H9 (cell line): ENCODE data around the gene SCG2. TPM values are rescaled to one million over a fixed set of nuclear protein-coding genes. Genes with fewer than 3 reads are reported as not detected.

ENCODE experiments used
- DNase-seq: peaks from one replicate; pipeline ENCODE4 v3.0.0-alpha.2; 2017
- H2AFZ ChIP-seq: one replicate; pipeline ENCODE4 v1.6.1; 2013; ENCODE audit warnings: mild to moderate bottlenecking, low read length, control low read depth, moderate library complexity
- H2AK5ac ChIP-seq: 2 replicates; pipeline ENCODE4 v1.6.1; 2013; ENCODE audit warnings: low read length, control low read depth, mixed read lengths; ENCODE audit not compliant: insufficient read length
- H2BK120ac ChIP-seq: one replicate; pipeline ENCODE4 v1.6.1; 2013; ENCODE audit warnings: low read depth, mild to moderate bottlenecking, low read length, control low read depth, inconsistent platforms; ENCODE audit not compliant: poor library complexity, severe bottlenecking
- H2BK12ac ChIP-seq: 2 replicates; pipeline ENCODE4 v1.6.1; 2013; ENCODE audit warnings: low read length, control low read depth, mixed read lengths, low read depth; ENCODE audit not compliant: insufficient read length
- H2BK15ac ChIP-seq: 2 replicates; pipeline ENCODE4 v1.6.1; 2013; ENCODE audit warnings: low read depth, low read length, control low read depth
- H2BK20ac ChIP-seq: one replicate; pipeline ENCODE4 v1.6.1; 2013; ENCODE audit warnings: low read depth, mild to moderate bottlenecking, low read length, control low read depth, inconsistent platforms; ENCODE audit not compliant: poor library complexity, severe bottlenecking
- H2BK5ac ChIP-seq: 2 replicates; pipeline ENCODE4 v1.6.1; 2013; ENCODE audit warnings: low read length, control low read depth, mixed read lengths; ENCODE audit not compliant: insufficient read length
- H3K14ac ChIP-seq: 2 replicates; pipeline ENCODE4 v1.6.1; 2013; ENCODE audit warnings: low read length, control low read depth; ENCODE audit not compliant: insufficient read depth
- H3K18ac ChIP-seq: 2 replicates; pipeline ENCODE4 v1.6.1; 2013; ENCODE audit warnings: low read depth, mild to moderate bottlenecking, mixed read lengths, low read length, control low read depth; ENCODE audit not compliant: insufficient read length
- H3K23ac ChIP-seq: 2 replicates; pipeline ENCODE4 v1.6.1; 2013; ENCODE audit warnings: low read length, control low read depth, mixed read lengths, low read depth; ENCODE audit not compliant: insufficient read length
- H3K23me2 ChIP-seq: 2 replicates; pipeline ENCODE4 v1.6.1; 2013; ENCODE audit warnings: low read depth, mild to moderate bottlenecking, mixed read lengths, low read length, control low read depth; ENCODE audit not compliant: insufficient read length, poor library complexity, severe bottlenecking
- H3K27ac ChIP-seq: 2 replicates; pipeline ENCODE4 v1.5.1; 2013; ENCODE audit warnings: low read length, control low read depth, mixed read lengths, low read depth; ENCODE audit not compliant: insufficient read length
- H3K27me3 ChIP-seq: 2 replicates; pipeline ENCODE4 v1.6.1; 2013; ENCODE audit warnings: low read length, control low read depth, inconsistent platforms; ENCODE audit not compliant: insufficient read depth
- H3K4ac ChIP-seq: 2 replicates; pipeline ENCODE4 v1.6.1; 2013; ENCODE audit warnings: low read depth, mild to moderate bottlenecking, control low read depth, inconsistent platforms, low read length, moderate library complexity
- H3K4me1 ChIP-seq: 2 replicates; pipeline ENCODE4 v1.6.1; 2013; ENCODE audit warnings: low read length, control low read depth, inconsistent platforms; ENCODE audit not compliant: insufficient read depth
- H3K4me2 ChIP-seq: 2 replicates; pipeline ENCODE4 v1.6.1; 2013; ENCODE audit warnings: low read length, control low read depth, mixed read lengths; ENCODE audit not compliant: insufficient read length, insufficient read depth
- H3K56ac ChIP-seq: 2 replicates; pipeline ENCODE4 v1.6.1; 2013; ENCODE audit warnings: low read depth, mild to moderate bottlenecking, mixed read lengths, low read length, control low read depth; ENCODE audit not compliant: insufficient read length
- H3K79me1 ChIP-seq: 2 replicates; pipeline ENCODE4 v1.6.1; 2013; ENCODE audit warnings: low read depth, mild to moderate bottlenecking, moderate library complexity, low read length, control low read depth, inconsistent platforms; ENCODE audit not compliant: insufficient read depth, poor library complexity, severe bottlenecking
- H3K79me2 ChIP-seq: 2 replicates; pipeline ENCODE4 v1.6.1; 2013; ENCODE audit warnings: low read length, control low read depth, inconsistent platforms; ENCODE audit not compliant: insufficient read depth
- H3K9ac ChIP-seq: 2 replicates; pipeline ENCODE4 v1.6.1; 2013; ENCODE audit warnings: low read length, control low read depth, mixed read lengths; ENCODE audit not compliant: insufficient read length; ENCODE audit errors: extremely low read depth
- H3K9me3 ChIP-seq: one replicate; pipeline ENCODE4 v1.6.1; 2013; ENCODE audit warnings: low read depth, low read length, inconsistent platforms; ENCODE audit not compliant: control insufficient read depth
- H3T11ph ChIP-seq: one replicate; pipeline ENCODE4 v1.6.1; 2013; ENCODE audit warnings: mild to moderate bottlenecking, low read length, control low read depth, inconsistent platforms
- H4K20me1 ChIP-seq: one replicate; pipeline ENCODE4 v1.6.1; 2013; ENCODE audit not compliant: control insufficient read depth, insufficient read length, insufficient read depth
- H4K5ac ChIP-seq: 2 replicates; pipeline ENCODE4 v1.6.1; 2013; ENCODE audit warnings: low read depth, mild to moderate bottlenecking, mixed read lengths, low read length, control low read depth; ENCODE audit not compliant: insufficient read length
- H4K8ac ChIP-seq: replicated peaks from 2 replicates; pipeline ENCODE4 v1.6.1; 2013; ENCODE audit warnings: low read length, control low read depth, mixed read lengths, low read depth; ENCODE audit not compliant: insufficient read length
- H4K91ac ChIP-seq: 2 replicates; pipeline ENCODE4 v1.6.1; 2013; ENCODE audit warnings: low read depth, mild to moderate bottlenecking, moderate library complexity, mixed read lengths, low read length, control low read depth; ENCODE audit not compliant: insufficient read length
- H3K27ac Mint-ChIP-seq, 3 experiments: 2 replicates in 2 of 3; 3 replicates in 1 of 3; pipeline ENCODE4 v1.8.0; 2020 to 2021; ENCODE audit warnings: mixed read lengths in 3 of 3, mild to moderate bottlenecking in 1 of 3, moderate library complexity in 1 of 3
- H3K27me3 Mint-ChIP-seq: 2 replicates; pipeline ENCODE4 v1.8.0; 2021; ENCODE audit warnings: low read depth, mild to moderate bottlenecking, moderate library complexity, mixed read lengths
- H3K36me3 Mint-ChIP-seq, 3 experiments: 2 replicates in 2 of 3; 3 replicates in 1 of 3; pipeline ENCODE4 v1.8.0; 2020 to 2021; ENCODE audit warnings: low read depth in 3 of 3, mixed read lengths in 3 of 3; ENCODE audit not compliant: insufficient read depth in 1 of 3
- H3K4me1 Mint-ChIP-seq, 2 experiments: 2 replicates each; pipeline ENCODE4 v1.8.0; 2020; ENCODE audit warnings: mixed read lengths in 2 of 2
- H3K4me3 Mint-ChIP-seq, 2 experiments: 2 replicates in 1 of 2; 3 replicates in 1 of 2; pipeline ENCODE4 v1.8.0; 2020 to 2021; ENCODE audit warnings: mild to moderate bottlenecking in 2 of 2, mixed read lengths in 2 of 2, moderate library complexity in 1 of 2
- H3K9me3 Mint-ChIP-seq, 2 experiments: 2 replicates in 1 of 2; 3 replicates in 1 of 2; pipeline ENCODE4 v1.8.0; 2020; ENCODE audit warnings: mild to moderate bottlenecking in 2 of 2, mixed read lengths in 2 of 2, moderate library complexity in 1 of 2
- WGBS: extraction: QIAGEN DNeasy Blood & Tissue Kit; methylation state at CpG from one replicate; pipeline ENCODE4 v1.1.7; 2013; ENCODE audit warnings: missing lambda C conversion rate, low lambda C conversion rate, mixed read lengths; ENCODE audit not compliant: insufficient read length; ENCODE audit errors: extremely low coverage; 5-methylcytosine and 5-hydroxymethylcytosine counted together
- total RNA-seq: library from RNA; stranded (reverse); gene quantifications from 2 replicates; pipeline ENCODE4 v1.2.1, GENCODE V29; 2021
- TF ChIP-seq, protein P1 (sequence below): fragments of 200-600 bp; sonication (generic); conservative IDR thresholded peaks from 3 replicates; pipeline ENCODE4 v1.8.0; 2021; ENCODE audit warnings: antibody characterized with exemption, mild to moderate bottlenecking

The SCG2 gene
- total RNA-seq, 1 experiment from 2014 or later, result 4.4 TPM

DNA sequence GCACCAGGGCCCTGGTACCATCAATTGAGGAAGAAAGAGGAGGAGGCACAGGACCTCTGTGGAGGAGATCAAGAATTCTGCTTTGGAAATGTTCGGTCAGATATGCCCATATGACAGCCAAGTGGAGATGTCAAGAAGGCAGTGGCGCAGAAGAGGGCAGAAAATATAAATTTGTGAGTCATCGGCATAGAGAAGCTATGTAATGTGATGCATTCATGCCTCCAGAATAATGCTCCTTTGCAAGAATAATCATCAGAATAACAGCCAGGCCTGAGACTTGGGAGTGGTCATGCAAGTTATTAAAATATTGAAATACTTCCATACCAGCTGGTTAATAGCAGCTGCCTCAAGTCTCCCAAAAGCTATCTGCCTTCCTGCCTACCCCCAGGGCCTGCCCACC lies 32.1 kb upstream of the SCG2 start:
- Histone ChIP-seq H3K79me1 (peaks cover 4% of the 10 kb centered on the region), H3K18ac (no peak overlapping the region), H4K20me1 (no peaks in the 10 kb centered on the region), H3T11ph (no peak overlapping the region), H2BK120ac (no peak overlapping the region), H3K79me2 (no peaks in the 10 kb centered on the region), H2AK5ac (no peak overlapping the region), H3K23me2 (no peaks in the 10 kb centered on the region), H3K4me1 (no peaks in the 10 kb centered on the region), H2BK12ac (no peak overlapping the region), H2BK15ac (no peak overlapping the region), H3K27ac (no peak overlapping the region), H4K5ac (no peak overlapping the region), H2BK5ac (no peak overlapping the region), H3K27me3 (no peaks in the 10 kb centered on the region), H2AFZ (no peak overlapping the region), H4K91ac (no peak overlapping the region), H3K23ac (no peak overlapping the region), H2BK20ac (no peak overlapping the region), H3K56ac (no peak overlapping the region), H3K4me2 (no peak overlapping the region), H3K9ac (no peak overlapping the region), H3K9me3 (no peaks in the 10 kb centered on the region), H3K14ac (no peak overlapping the region), H3K4ac (no peak overlapping the region), H4K8ac (no peak overlapping the region)
- H3K9me3 Mint-ChIP-seq, result peaks cover 3 to 10% of the 10 kb centered on the region in 2 experiments; a peak in 4 of 5 replicates
- H3K27me3 Mint-ChIP-seq, result peaks cover 2% of the 10 kb centered on the region
- H3K4me3 Mint-ChIP-seq, result no peak overlapping the region
- no peak overlapping the region for H3K27ac Mint-ChIP-seq
- TF ChIP-seq, protein P1, sequence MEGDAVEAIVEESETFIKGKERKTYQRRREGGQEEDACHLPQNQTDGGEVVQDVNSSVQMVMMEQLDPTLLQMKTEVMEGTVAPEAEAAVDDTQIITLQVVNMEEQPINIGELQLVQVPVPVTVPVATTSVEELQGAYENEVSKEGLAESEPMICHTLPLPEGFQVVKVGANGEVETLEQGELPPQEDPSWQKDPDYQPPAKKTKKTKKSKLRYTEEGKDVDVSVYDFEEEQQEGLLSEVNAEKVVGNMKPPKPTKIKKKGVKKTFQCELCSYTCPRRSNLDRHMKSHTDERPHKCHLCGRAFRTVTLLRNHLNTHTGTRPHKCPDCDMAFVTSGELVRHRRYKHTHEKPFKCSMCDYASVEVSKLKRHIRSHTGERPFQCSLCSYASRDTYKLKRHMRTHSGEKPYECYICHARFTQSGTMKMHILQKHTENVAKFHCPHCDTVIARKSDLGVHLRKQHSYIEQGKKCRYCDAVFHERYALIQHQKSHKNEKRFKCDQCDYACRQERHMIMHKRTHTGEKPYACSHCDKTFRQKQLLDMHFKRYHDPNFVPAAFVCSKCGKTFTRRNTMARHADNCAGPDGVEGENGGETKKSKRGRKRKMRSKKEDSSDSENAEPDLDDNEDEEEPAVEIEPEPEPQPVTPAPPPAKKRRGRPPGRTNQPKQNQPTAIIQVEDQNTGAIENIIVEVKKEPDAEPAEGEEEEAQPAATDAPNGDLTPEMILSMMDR, result no peak
- no peak for DNase-seq
- H3K36me3 Mint-ChIP-seq, result peaks cover 0 to 18% (median 8%) of the 10 kb centered on the region in 3 experiments; a peak in 5 of 7 replicates
- WGBS, result no CpG with 5 or more reads among the region's 3 CpGs
- no peaks in the 10 kb centered on the region for H3K4me1 Mint-ChIP-seq
